NCI-H460 (cell line): ENCODE results near the gene FCN3. TPM values are rescaled to one million over a fixed set of nuclear protein-coding genes. Genes with fewer than 3 reads are reported as not detected.

ENCODE experiments used
- DNase-seq: peaks from one replicate; pipeline ENCODE4 v3.0.0-alpha.2; 2016; ENCODE audit warnings: low read depth; ENCODE audit errors: extremely low read depth
- total RNA-seq: library from RNA; depleted of rRNA; stranded (reverse); fragments of >200 nt; shearing (Covaris generic); gene quantifications from 2 replicates; pipeline ENCODE4 v1.2.3, GENCODE V29; 2014

The FCN3 gene
- total RNA-seq, 1 experiment from 2014 or later = not detected

GRCh38 chr1:27345272-27345671 is 29.4 kb downstream of the FCN3 start:
- DNase-seq = no peak

DNA sequence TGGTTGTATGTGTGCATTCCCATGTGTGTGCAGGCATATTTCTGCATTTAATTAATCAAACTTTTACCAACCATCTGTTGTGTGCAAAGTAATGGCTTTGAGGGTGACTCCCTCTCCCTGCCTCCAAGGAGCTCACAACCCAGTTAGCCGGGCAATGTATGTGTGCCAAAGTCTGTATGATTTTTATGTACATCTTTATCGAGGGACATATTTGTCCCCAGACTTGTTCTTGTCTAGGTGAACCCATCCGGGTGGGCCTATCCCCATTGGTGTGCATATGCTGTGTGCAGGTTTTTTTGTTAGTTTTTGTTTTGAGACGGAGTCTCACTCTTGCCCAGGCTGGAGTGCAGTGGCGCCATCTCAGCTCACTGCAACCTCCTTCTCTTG is 31.0 kb downstream of the FCN3 start:
- DNase-seq = no peak

DNA sequence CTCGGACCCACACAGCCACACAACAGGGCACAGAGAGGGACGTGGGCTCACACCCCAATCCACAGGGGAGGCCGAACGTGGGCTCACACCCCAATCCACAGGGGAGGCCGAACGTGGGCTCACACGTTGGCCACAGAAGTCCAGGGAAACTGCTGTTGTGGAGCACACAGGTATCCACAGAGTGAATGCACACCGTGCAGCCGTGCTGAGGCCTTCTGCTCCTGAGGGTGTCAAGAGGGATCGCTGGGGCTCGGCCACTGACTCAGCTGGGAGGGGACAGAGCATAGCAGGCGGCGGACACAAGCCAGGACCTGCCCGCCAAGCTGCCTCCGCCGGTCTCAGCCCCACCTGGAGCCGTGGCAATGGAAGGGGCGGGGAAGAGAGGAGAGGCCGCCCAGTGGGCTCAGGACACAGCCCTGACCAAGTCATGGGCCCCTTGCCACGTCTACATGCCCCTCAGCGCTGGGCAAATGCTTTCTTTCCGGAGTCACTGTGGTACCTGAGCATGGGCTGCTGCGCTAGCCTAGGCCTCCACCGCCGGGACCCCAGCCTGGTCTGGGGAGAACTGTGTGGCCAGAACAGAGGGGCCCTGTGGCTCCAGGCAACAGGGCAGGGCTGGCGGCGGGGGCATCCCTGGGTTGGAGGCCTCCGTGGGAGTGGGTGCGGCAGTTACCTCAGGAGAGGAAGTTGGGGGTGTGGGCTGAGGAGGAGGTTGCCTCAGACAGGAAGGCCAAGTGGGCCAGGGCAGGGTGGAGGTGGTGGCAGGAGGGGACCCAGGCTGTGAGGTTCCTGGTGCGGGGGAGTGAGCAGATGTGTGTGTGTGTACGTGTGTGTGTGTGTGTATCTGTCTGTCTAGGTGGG is 31.6 kb downstream of the FCN3 start:
- no peak for DNase-seq

GRCh38 chr1:27342391-27342777 is 32.2 kb downstream of the FCN3 start:
- DNase-seq = no peak

GRCh38 chr1:27341525-27342252 is 32.9 kb downstream of the FCN3 start, which contains the start of gene SYTL1:
SYTL1 (plus strand) TSS chr1:27342022; CDS start chr1:27345335, 3,313 bp downstream.
- no peak for DNase-seq

DNA sequence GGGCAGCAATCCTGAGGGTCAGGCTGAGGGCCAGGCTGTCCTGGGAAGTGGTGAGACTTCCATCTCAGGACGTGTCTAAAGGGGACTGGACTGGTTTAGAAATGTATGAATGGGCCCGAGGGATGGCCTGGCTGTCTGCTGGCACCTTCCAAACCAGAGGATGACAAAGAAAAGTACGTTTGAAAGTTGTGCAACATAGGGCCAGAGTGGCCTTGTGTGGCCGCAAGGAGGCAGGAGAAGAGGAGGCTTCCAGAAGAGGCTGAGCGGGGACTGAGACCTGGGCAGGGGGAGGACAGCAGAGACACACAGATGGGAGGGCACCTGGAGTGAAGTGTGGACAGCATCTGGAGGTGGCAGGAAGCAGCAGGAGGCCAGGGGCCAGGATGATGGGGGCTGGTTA is 35.4 kb downstream of the FCN3 start:
- no peak for DNase-seq

- DNase-seq = no peak
Observed at GRCh38 chr1:27338751-27339150, 35.9 kb downstream of the FCN3 start.

GRCh38 chr1:27336756-27337155 is 37.9 kb downstream of the FCN3 start:
- DNase-seq = no peak

- DNase-seq = no peak
Observed at GRCh38 chr1:27335506-27336422, 38.9 kb downstream of the FCN3 start.

- DNase-seq = no peak
Observed at GRCh38 chr1:27333717-27334279, 40.8 kb downstream of the FCN3 start.

DNA sequence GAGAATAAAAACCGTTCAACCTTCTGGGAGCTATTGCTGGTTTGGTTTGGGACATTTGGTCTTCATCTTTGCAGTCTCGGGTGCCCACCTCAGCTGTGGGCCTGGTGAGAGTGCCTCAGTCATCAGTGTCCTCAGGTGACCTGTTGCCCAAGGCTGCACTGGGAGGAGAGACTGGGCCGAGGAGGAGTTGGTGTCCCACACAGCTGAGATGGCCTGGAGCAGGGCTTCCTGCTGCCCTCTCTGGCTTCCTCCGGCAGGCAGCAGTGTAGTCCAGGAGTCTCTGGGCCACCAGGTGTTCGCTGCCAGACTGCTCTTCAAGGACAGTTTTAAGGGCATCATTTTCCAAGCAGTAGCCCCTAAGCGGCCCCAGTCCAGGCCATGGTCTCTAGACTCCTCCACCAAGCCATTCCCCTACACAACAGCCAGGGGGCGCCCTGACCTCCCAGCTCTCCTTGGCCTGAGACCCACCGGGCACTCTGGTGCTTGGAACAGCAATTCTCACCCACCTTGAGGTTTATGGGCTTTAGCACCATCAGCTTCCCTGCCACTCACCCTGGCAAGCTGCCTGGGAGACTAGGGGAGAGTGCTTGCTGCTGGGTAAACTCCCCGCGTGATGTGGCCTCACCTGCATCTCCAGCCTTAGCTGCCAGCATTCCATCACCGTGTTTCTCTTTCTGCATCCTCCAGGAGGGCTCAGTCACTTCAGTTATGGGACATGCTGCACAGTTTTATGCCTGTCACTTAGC is 41.9 kb downstream of the FCN3 start:
- no peak for DNase-seq

- no peak for DNase-seq
Observed at GRCh38 chr1:27331922-27332321, 42.7 kb downstream of the FCN3 start.

DNA sequence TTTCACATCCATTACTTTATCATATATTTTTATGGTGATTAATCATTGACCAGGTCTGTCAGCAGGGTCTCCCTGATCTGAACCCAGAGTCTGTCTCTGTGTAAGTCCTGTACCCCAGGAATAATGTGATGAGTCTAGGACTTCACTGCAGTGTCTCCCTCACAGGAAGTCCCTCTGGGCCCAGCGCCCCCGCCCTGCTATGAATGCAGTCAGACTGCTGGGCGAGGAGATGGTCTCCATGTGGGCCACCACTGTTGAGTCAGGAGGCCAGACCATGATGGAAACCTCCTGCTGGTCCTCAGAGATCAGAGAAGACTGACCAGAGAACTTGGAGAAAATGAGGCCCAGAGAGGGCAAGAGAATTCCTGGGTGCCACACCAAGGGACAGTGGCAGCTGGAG is 43.2 kb downstream of the FCN3 start:
- DNase-seq = no peak

DNA sequence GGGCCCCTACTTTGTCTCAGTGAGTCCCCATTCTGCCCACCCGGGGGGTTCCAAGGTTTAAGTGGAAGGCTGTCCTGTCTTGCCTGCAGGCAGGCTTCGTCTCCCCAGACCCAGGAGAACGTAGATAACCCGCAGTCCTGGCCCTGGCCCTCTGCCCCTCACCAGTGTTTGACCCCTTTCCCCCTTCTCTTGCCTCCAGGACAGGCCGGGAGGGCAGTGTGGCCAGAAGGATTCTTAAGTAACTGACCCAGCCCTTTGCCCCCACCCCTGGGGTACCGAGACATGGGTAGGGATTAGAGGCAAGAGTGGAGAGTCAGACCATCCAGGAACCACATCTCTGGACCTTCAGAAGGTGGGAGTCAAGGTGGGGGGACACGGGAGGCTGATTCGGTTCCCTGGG is 43.8 kb downstream of the FCN3 start:
- no peak for DNase-seq

DNA sequence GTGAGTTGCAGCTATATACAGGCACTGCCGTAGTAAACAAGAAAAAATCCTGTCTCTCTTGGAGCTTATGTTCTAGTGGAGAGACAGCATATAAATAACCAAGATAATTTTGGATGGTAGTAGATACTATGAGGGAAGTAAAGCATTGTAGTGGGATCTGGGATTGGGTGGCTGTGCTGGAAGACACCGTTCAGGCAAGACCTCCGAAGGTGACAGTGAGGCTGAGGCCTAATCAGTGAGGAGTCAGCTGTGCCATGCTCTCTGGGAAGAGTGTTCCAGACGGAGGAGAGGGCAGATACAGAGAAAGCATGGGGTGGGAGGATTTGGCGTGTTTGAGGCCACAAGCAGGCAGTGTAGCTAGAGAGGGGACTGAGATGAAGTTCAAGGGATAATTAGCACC is 46.7 kb downstream of the FCN3 start:
- no peak for DNase-seq

DNA sequence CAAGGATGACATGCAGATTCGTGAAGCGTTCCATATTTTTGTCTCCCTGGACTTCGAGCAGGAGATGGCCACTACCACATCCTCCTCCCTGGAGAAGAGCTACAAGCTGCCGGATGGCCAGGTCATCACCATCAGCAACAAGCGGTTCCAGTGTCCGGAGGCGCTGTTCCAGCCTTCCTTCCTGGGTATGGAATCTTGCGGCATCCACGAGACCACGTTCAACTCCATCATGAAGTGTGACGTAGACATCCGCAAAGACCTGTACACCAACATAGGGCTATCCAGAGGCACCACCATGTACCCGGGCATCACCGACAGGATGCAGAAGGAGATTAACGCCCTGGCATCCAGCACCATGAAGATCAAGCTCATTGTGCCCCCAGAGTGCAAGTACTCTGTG is 49.3 kb downstream of the FCN3 start:
- no peak for DNase-seq

- no peak for DNase-seq
Observed at GRCh38 chr1:27322569-27323240, 51.9 kb downstream of the FCN3 start.

DNA sequence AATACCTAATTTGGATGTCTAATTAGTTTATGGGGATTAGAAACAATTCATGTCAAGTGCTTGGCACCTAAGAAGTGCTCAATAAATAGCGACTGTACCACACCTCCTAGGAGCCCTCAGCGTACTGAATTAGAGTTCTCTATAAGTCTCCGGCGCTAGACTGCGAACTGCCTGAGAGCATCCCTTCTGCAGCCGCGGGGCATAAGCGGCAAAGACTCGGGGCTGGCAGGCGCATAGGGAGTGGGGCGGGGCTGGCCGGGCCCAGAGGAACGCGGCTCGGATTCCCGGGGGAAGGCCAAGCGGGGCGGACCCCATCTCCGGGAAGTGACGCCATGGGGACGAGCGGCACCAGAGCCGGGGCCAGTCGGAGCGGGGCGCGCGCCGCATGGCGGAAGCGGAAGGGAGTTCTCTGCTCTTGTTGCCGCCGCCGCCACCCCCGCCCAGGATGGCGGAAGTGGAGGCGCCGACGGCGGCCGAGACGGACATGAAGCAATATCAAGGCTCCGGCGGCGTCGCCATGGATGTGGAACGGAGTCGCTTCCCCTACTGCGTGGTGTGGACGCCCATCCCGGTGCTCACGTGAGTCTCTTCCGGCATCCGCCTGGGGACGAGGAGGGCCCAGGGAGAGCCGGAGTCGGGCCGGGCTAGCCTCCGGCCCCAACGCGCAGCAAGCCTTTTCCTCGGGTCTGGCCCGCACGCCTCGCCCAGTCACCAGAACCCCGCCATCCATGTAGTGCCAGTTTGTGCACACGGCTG is 52.6 kb downstream of the FCN3 start, which contains the start of gene TMEM222:
Gene TMEM222 (plus strand): TSS at position 351 of the 756 bp plus-strand sequence. CDS start 35 bp downstream, at position 386.
- DNase-seq = peak; percentile 89
